ENCODE results near the gene IMMP1L. TPM values are rescaled to one million over a fixed set of nuclear protein-coding genes. Genes with fewer than 3 reads are reported as not detected.
"Not testable (repeated sequence)": the region's sequence is repeated elsewhere in the genome, so short reads cannot be mapped to it uniquely, and the experiment has no call there.

IMMP1L gene
- polyA plus RNA-seq, 2 of the 4 experiments (the other 2 are of a cell fraction): 96.5 to 135 TPM

GRCh38 chr11:31500560-31500959 is 8.9 kb downstream of the IMMP1L start:
- H3K4me3 ChIP-seq: no peak overlapping the region
- ATAC-seq (no peak), DNase-seq (ENCODE audit: low read depth in 1 of 2, low spot score in 1 of 2) (no peak), FAIRE-seq (no peak)
- ChIA-PET POLR2A (no interaction called here), CTCF (no interaction called here)
- 91% methylated on average over 2 of the region's 2 CpGs for WGBS (ENCODE audit: missing lambda C conversion rate)
- H3K27ac ChIP-seq: no peak overlapping the region
- H3K9me3 ChIP-seq: no peaks in the 10 kb centered on the region
- TF ChIP-seq ESRRA (IDR thresholded peaks at IDR 0.05; ENCODE audit: borderline replicate concordance, low read length): no peak
- TF ChIP-seq ZFP36 (IDR thresholded peaks at IDR 0.05; ENCODE audit: borderline replicate concordance, partially characterized antibody): no peak
- TF ChIP-seq CEBPB (IDR thresholded peaks at IDR 0.05): no peak
- no peak for TF ChIP-seq KDM5A (IDR thresholded peaks at IDR 0.05)
- TF ChIP-seq, protein P1, sequence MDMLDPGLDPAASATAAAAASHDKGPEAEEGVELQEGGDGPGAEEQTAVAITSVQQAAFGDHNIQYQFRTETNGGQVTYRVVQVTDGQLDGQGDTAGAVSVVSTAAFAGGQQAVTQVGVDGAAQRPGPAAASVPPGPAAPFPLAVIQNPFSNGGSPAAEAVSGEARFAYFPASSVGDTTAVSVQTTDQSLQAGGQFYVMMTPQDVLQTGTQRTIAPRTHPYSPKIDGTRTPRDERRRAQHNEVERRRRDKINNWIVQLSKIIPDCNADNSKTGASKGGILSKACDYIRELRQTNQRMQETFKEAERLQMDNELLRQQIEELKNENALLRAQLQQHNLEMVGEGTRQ (IDR thresholded peaks at IDR 0.05): no peak
- H3K4me1 ChIP-seq: no peaks in the 10 kb centered on the region
- H3K4me2 ChIP-seq: no peak overlapping the region

DNA sequence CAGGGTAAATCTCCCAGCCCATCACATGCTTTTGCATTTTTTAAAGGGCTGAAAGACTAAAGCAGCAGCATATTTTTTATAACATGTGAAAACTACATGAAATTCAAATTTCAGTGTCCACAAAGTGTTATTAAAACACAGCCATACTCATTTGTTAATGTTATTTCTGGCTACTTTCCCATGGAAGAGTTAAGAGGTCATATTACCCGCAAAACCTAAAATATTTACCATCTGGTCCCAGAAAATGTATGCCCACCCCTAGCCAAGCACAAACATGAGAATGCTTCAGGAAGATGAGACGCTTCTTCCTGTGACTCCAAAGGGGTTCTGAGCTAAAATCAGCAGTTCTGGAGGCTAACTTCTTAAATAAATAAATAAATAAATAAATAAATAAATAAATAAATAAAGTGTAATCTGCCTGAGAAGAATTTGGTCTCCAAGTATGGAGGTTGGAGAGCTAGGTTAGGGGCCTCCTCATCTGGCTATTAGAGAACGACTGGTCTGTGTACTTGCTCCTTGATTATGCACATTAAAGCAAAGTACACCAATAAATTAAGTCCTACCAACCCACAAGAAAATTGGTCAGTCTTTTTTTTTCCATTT is 9.7 kb downstream of the IMMP1L start:
- TF ChIP-seq NPAS2 (CRISPR knock-in tag; IDR thresholded peaks at IDR 0.05; ENCODE audit: borderline replicate concordance) (no peak), ZC3H11A (IDR thresholded peaks at IDR 0.05) (peak; percentile 83)
- Histone ChIP-seq H3K4me3 (no peak overlapping the region), H3K4me2 (no peak overlapping the region), H3K4me1 (no peaks in the 10 kb centered on the region), H3K9me3 (no peaks in the 10 kb centered on the region), H3K27ac (no peak overlapping the region)
- 91% methylated on average over 3 of the region's 3 CpGs for WGBS (ENCODE audit: missing lambda C conversion rate)
- POLR2A ChIA-PET: no interaction called here
- no peak for FAIRE-seq
- CTCF ChIA-PET: no interaction called here
- DNase-seq (ENCODE audit: low read depth in 1 of 2, low spot score in 1 of 2): no peak
- ATAC-seq: no peak

DNA sequence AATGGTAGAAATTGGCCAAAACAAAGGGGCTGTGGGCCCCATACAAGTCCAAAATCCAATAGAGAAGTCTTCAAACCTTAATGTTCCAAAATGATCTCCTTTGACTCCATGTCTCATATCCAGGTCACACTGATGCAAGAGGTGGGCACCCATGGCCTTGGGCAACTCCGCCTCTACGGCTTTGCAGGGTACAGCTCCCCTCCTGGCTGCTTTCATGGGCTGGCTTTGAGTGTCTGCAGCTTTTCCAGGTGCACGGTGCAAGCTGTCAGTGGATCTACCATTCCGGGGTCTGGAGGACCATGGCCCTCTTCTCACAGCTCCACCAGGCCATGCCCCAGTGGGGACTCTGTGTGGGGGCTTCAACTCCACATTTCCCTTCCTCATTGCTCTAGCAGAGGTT is 15.7 kb downstream of the IMMP1L start:
- POLR2A ChIA-PET; H3K9me3 ChIP-seq; H3K4me1 ChIP-seq; H3K4me3 ChIP-seq; ATAC-seq; DNase-seq (ENCODE audit: low read depth in 1 of 2, low spot score in 1 of 2); H3K4me2 ChIP-seq; H3K27ac ChIP-seq; FAIRE-seq; CTCF ChIA-PET: not testable (repeated sequence)
- 100% methylated on average over 4 of the region's 4 CpGs for WGBS (ENCODE audit: missing lambda C conversion rate)

- CTCF ChIA-PET: interaction anchor here (2.7 kb wide), 1 partner anchor 378 kb away, joined by 16 read pairs; no protein-coding TSS in a partner anchor
- no peak overlapping the region for H3K27ac ChIP-seq
- POLR2A ChIA-PET: no interaction called here
These were observed 16.2 kb downstream of the IMMP1L start for GRCh38 chr11:31493235-31493634.

More at GRCh38 chr11:31493235-31493634, 16.2 kb downstream of the IMMP1L start:
- DNase-seq (ENCODE audit: low read depth in 1 of 2, low spot score in 1 of 2) (no peak), FAIRE-seq (no peak), ATAC-seq (no peak)
- H3K9me3 ChIP-seq: no peaks in the 10 kb centered on the region
- 90% methylated on average over 4 of the region's 4 CpGs for WGBS (ENCODE audit: missing lambda C conversion rate)
- TF ChIP-seq POLR2A (IDR thresholded peaks at IDR 0.05; ENCODE audit: low read length): no peak
- TF ChIP-seq PBX3 (IDR thresholded peaks at IDR 0.05): no peak
- no peak for TF ChIP-seq CHD2 (IDR thresholded peaks at IDR 0.05; ENCODE audit: low read length, partially characterized antibody)
- TF ChIP-seq RNF2 (IDR thresholded peaks at IDR 0.05; ENCODE audit: borderline replicate concordance, low read depth): no peak
- TF ChIP-seq SMC3 (IDR thresholded peaks at IDR 0.05): no peak
- no peak for TF ChIP-seq EHF (CRISPR knock-in tag; IDR thresholded peaks at IDR 0.05)
- no peak for TF ChIP-seq HES2 (IDR thresholded peaks at IDR 0.05)
- no peak for TF ChIP-seq KDM1A (IDR thresholded peaks at IDR 0.05; ENCODE audit: low read depth)
- no peak for TF ChIP-seq ZFP36 (IDR thresholded peaks at IDR 0.05; ENCODE audit: borderline replicate concordance, partially characterized antibody)
- TF ChIP-seq, protein P2, sequence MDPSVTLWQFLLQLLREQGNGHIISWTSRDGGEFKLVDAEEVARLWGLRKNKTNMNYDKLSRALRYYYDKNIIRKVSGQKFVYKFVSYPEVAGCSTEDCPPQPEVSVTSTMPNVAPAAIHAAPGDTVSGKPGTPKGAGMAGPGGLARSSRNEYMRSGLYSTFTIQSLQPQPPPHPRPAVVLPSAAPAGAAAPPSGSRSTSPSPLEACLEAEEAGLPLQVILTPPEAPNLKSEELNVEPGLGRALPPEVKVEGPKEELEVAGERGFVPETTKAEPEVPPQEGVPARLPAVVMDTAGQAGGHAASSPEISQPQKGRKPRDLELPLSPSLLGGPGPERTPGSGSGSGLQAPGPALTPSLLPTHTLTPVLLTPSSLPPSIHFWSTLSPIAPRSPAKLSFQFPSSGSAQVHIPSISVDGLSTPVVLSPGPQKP (IDR thresholded peaks at IDR 0.05; ENCODE audit: low read depth, low read length): no peak
- TF ChIP-seq, protein P3, sequence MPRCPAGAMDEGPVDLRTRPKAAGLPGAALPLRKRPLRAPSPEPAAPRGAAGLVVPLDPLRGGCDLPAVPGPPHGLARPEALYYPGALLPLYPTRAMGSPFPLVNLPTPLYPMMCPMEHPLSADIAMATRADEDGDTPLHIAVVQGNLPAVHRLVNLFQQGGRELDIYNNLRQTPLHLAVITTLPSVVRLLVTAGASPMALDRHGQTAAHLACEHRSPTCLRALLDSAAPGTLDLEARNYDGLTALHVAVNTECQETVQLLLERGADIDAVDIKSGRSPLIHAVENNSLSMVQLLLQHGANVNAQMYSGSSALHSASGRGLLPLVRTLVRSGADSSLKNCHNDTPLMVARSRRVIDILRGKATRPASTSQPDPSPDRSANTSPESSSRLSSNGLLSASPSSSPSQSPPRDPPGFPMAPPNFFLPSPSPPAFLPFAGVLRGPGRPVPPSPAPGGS (IDR thresholded peaks at IDR 0.05): no peak
- TF ChIP-seq, protein P4, sequence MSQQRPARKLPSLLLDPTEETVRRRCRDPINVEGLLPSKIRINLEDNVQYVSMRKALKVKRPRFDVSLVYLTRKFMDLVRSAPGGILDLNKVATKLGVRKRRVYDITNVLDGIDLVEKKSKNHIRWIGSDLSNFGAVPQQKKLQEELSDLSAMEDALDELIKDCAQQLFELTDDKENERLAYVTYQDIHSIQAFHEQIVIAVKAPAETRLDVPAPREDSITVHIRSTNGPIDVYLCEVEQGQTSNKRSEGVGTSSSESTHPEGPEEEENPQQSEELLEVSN (IDR thresholded peaks at IDR 0.05; ENCODE audit: borderline replicate concordance, low read depth): no peak
- TF ChIP-seq BHLHE40 (IDR thresholded peaks at IDR 0.05; ENCODE audit: low read depth, low read length): no peak
- H3K4me2 ChIP-seq: no peak overlapping the region
- H3K4me1 ChIP-seq: no peaks in the 10 kb centered on the region
- no peak overlapping the region for H3K4me3 ChIP-seq

Data from A549 (cell line).